NCI-H1694 (cell line): ENCODE data around the gene LSG1.
"Not testable (repeated sequence)": the region's sequence is repeated elsewhere in the genome, so short reads cannot be mapped to it uniquely, and the experiment has no call there.

Source experiments
- DNase-seq: peaks from one replicate; lab custom pipeline; 2025; lab: John Stamatoyannopoulos, UW

LSG1 gene

DNA sequence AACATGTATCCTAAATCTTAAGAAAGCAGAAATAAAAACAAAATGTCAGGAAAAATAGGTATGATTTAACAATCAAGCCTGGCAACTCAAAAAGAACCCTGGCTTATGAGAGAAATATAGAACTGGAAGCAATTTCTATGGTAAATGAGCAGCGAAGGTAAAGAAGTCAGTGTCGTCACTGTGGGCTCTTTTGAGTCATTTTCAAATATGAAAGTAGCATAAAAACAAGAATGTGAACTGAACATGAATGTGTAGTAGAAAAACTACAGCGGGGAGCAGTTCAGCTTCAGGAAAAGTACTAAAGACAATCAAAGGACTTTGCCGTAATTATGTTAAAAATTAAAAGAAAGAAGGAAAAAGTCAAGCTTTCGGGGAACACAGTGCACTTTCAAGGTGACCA, 17.5 kb downstream of the LSG1 start:
- DNase-seq, result no peak

- DNase-seq, result no peak
These were observed 24.2 kb downstream of the LSG1 start for GRCh38 chr3:194647747-194648146.

GRCh38 chr3:194642769-194643168, 29.2 kb downstream of the LSG1 start:
- DNase-seq, result no peak

GRCh38 chr3:194640829-194641228, 31.2 kb downstream of the LSG1 start:
- peak; percentile 7 for DNase-seq

GRCh38 chr3:194638991-194639605, 32.9 kb downstream of the LSG1 start:
- no peak for DNase-seq

DNA sequence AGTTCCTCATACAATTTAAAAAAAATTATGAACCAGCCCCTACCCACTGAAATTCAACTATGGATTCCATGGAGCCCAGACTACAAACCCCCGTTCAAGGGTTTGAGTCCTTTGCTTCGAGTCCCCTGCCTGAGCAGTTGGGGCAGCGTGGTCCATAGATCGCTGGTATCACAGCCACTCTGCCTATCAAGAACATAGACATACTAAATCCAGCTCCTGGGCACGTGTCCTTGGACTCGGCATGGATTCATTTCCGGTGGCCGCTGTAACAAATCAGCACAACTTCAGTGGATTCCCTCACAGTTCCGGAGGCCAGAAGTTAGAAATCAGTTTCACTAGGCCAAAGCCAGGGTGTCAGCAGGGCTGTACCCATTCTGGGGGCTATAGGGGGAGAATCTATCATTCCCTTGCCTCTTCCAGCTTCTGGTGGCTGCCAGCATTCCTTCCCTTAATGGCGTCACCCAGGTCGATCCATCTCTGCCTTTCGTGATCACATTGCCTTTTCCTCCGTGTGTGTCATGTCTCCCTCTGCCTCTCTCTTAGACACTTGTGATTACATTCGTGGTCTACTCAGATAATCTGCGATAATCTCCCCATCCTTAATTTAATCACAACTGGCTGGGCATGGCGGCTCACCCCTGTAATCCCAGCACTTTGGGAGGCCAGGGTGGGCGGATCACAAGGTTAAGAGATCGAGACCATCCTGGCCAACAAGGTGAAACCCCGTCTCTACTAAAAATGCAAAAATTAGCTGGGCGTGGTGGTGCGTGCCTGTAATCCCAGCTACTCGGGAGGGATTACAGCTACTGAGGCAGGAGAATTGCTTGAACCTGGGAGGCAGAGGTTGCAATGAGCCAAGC, 34.2 kb downstream of the LSG1 start:
- DNase-seq, result no peak

GRCh38 chr3:194637066-194637465, 34.9 kb downstream of the LSG1 start:
- no peak for DNase-seq

GRCh38 chr3:194633349-194634004, 38.5 kb downstream of the LSG1 start, which contains the start of gene TMEM44:
Gene TMEM44, minus strand, starts transcription at chr3:194633419. Its CDS starts 204 bp downstream, at chr3:194633215.
- DNase-seq, result peak; percentile 23

GRCh38 chr3:194632809-194633348, 39.1 kb downstream of the LSG1 start:
- peak; percentile 7 for DNase-seq

DNA sequence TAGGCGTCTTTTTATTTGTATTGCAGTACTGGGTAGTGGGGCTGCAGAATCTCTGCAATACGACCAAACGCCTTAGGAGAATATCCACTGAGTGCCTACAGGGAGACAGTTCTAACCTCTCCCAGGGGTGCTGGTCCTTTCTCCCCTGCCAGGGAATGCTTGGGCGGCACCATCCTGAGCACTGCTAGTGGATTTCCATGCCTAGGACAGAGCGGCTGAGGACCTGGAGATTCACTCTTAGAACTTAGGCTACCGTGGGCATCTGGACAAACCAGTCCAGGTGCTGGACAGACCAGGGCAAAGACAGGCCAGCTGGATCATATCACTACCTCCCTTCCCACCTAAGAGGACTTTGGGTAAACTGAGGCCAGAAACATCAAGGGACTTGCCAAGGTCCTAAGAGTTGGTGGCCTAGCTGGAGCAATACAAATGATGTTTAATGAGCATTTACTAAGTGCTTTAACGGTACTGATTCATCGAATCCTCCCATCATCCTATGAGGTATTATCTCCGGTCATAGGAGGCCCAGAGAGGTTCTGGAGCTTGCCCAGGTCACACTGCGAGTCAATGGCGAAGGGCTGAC, 39.7 kb downstream of the LSG1 start:
- DNase-seq, result no peak

GRCh38 chr3:194631696-194632095, 40.3 kb downstream of the LSG1 start:
- no peak for DNase-seq

GRCh38 chr3:194630681-194631080, 41.3 kb downstream of the LSG1 start:
- DNase-seq, result not testable (repeated sequence)

DNA sequence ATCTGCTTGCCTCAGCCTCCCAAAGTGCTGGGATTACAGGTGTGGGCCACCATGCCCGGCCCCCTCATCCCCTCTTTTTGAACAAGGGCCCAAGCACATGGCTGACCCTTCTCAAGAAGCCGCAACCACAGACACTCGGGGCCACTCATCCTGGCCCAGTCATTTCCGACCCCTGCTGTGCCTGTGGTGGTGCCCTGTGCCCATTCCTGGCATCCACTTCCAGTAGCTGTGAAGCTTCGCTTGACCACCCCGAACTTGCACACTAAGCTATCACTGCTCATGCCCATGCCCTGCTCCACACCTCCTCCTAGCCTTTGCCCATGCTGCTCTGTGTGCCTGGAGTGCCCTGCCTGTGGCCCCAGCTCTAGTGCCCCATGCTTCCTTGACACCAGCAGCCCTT, 47.0 kb downstream of the LSG1 start:
- no peak for DNase-seq

DNA sequence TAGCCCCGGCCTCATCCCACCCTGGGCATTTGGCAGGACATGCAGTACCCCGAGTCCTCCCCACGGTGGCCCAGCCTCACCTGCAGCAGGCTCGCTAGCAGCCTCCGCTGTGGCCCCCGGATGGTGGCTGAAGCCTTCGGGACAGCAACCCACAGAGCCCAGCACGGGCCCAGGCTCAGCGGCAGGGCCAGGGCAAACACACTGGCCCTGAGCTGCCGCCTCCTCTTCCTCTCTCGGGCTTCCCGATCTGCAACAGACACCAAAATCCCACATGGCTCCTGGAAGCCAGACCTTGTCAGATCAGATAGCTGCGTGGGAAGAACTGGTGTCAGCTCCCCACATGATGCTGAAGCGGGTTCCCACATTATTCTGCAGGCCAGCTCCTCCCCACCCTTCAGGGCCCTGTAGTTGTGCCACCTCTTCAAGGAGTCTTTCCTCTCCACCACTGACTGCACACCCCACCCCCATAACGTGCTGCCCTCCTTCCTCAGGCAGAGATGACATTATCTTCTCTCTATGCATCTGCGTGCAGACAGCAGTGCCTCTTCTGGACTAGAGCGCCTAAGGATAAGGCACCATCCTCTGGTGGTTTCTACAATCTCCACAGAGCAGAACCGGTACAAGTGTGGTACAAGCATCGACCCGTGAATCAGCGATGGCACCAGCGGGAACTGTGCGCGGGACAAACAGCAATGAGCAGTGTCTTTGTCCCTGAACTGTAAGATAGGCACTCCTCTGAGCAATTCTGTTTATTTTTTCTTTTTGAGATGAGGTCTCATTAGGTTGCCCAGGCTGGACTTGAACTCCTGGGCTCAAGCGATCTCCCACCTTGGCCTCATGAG, 48.3 kb downstream of the LSG1 start:
- no peak for DNase-seq

- no peak for DNase-seq
These were observed 49.2 kb downstream of the LSG1 start for GRCh38 chr3:194622621-194623340.

DNA sequence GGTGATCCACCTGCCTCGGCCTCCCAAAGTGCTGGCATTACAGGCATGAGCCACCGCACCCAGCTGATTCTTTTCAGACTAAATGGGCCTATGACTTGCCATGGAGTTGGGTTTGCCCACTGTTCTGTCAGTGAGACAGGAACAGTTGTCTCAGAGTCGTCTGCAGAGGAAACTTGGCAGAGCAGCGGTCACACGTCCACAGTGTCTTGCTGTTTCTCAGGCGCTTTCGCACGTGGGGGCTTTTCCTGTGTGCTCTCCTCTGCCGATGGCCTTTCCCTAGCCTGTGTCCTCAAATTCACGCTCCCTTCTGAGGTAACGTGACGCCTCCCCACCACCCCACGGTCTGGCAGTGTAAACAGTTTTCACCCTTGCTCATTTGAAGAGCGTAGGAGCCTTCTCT, 50.0 kb downstream of the LSG1 start:
- DNase-seq, result no peak

GRCh38 chr3:194620196-194620595, 51.8 kb downstream of the LSG1 start:
- no peak for DNase-seq

DNA sequence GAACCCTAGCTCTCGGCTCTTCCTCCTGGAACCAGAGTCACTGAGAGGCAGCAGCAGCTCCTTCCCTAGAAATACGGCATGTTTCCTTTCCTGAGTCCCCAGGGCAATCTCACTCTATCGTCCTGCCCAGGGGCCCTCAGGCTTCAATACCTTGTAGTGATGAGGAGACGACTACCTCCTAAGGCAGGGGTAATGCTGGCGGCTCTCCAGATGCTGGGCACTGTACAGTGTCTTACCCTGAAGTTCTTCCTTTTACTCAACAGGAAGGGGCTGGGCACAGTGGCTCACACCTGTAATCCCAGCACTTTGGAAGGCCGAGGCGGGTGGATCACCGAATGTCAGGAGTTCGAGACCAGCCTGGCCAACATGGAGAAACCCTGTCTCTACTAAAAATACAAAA, 52.2 kb downstream of the LSG1 start:
- no peak for DNase-seq

GRCh38 chr3:194618858-194619608, 53.0 kb downstream of the LSG1 start:
- DNase-seq, result no peak

GRCh38 chr3:194617827-194618226, 54.2 kb downstream of the LSG1 start:
- DNase-seq, result no peak
